ENCODE measurements around the gene IL2RA.

The IL2RA gene

DNA sequence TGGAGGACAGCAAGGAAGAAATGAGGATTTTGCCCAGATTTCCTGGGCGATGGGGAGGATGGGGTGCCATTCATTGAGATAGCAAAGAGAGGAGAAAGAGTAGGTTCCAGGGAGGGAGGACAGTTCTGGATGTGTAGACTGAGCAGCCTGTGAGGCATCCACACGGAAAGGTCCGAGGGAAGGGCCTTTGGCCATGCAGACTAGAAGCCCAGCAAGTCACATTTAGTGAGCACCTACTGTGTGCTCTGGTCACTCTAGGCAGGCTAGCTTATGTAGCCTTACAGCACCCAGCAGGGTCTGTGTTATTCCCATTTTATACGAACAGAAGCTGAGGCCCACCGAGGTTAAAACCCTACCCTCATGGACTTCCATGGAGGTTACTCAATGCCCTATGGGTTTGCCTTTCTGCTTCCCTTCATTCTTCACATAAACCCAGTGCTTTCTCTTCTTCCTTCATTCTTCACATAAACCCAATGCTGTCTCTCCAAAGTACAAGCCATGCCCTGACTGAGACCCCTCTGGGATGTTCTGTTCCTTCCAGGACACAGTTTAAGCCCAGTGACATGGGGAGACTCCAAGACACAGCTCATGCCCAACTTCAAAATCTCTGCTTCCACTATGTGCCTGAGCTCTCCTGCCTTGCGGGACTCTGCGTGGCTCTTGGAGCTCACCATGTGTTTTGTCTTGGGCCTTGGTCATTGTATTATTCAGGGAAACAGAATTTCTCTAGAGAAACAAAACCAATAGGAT lies 13.7 kb downstream of the IL2RA start:
- no peak for TF ChIP-seq CTCF (IDR thresholded peaks at IDR 0.05; ENCODE audit: borderline replicate concordance, control extremely low read depth, extremely low read depth, insufficient read depth, missing control alignments)
- no peak for DNase-seq (ENCODE audit: low spot score)
- in situ Hi-C loops (cut with MboI; ENCODE audit: low sequenced_read_pairs, unreplicated experiment) = no loop called here

- TF ChIP-seq CTCF (IDR thresholded peaks at IDR 0.05; ENCODE audit: borderline replicate concordance, control extremely low read depth, extremely low read depth, insufficient read depth, missing control alignments) = no peak
- in situ Hi-C loops (cut with MboI; ENCODE audit: low sequenced_read_pairs, unreplicated experiment) = no loop called here
- no peak for DNase-seq (ENCODE audit: low spot score)
Observed at GRCh38 chr10:6047847-6048246, 14.3 kb downstream of the IL2RA start.

DNA sequence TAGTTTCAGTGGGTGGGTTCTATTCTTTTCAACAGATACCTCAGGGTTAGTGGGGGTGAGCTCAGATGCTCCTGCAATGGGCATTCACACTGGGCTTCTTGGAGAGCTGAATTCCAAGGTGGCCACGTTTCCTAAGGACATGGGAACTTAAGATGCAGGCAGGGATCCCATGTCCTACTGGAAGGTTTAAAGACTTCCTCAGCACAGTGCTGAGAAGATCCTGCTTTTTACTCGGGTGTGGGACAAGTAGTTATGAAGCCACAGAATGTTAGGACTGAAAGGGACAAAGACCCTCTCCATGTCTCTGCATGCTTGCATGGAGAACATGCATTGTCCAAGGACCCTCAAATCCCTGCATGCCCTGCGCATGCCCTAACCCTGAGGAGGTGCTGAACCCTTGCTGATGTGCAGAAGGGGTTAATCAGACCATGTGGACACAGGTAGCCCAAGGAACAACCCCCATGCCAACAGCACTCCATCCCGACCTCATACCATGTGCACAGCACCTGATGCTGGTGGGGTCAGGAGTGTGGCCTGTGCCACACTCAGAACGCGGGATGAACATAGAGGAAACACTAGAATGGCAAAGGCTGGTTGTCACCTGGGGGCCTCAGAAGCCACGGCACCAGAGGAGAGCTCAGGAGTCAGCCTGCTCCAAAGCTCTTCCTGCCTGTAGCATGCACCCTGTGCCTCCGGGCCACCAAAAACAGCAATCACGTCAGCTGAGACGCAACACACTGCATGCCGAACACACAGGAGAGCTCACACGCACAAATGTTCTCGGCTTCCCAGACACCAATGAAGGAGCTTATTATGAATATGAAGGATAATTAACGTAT lies 15.2 kb downstream of the IL2RA start:
- DNase-seq (ENCODE audit: low spot score) = no peak
- in situ Hi-C loops (cut with MboI; ENCODE audit: low sequenced_read_pairs, unreplicated experiment) = no loop called here
- no peak for TF ChIP-seq CTCF (IDR thresholded peaks at IDR 0.05; ENCODE audit: borderline replicate concordance, control extremely low read depth, extremely low read depth, insufficient read depth, missing control alignments)

GRCh38 chr10:6045878-6046772 lies 16.0 kb downstream of the IL2RA start:
- no peak for DNase-seq (ENCODE audit: low spot score)
- no peak for TF ChIP-seq CTCF (IDR thresholded peaks at IDR 0.05; ENCODE audit: borderline replicate concordance, control extremely low read depth, extremely low read depth, insufficient read depth, missing control alignments)
- in situ Hi-C loops (cut with MboI; ENCODE audit: low sequenced_read_pairs, unreplicated experiment) = no loop called here

- in situ Hi-C loops (cut with MboI; ENCODE audit: low sequenced_read_pairs, unreplicated experiment) = no loop called here
- no peak for DNase-seq (ENCODE audit: low spot score)
- TF ChIP-seq CTCF (IDR thresholded peaks at IDR 0.05; ENCODE audit: borderline replicate concordance, control extremely low read depth, extremely low read depth, insufficient read depth, missing control alignments) = no peak
Observed at GRCh38 chr10:6045314-6045848, 16.8 kb downstream of the IL2RA start.

Data from GM13976 (cell line).